Activated naive CD8-positive, alpha-beta T cell (primary cell): ENCODE measurements around the gene SLC12A1.
"Not testable (repeated sequence)": the region's sequence is repeated elsewhere in the genome, so short reads cannot be mapped to it uniquely, and the experiment has no call there.

Source experiments
- H3K27ac Mint-ChIP-seq: one replicate; pipeline ENCODE4 v1.8.0; 2021; ENCODE audit warnings: mixed read lengths
- H3K27me3 Mint-ChIP-seq: one replicate; pipeline ENCODE4 v1.8.0; 2021; ENCODE audit warnings: mixed read lengths
- H3K36me3 Mint-ChIP-seq: one replicate; pipeline ENCODE4 v1.8.0; 2021; ENCODE audit warnings: mixed read lengths
- H3K4me1 Mint-ChIP-seq: one replicate; pipeline ENCODE4 v1.8.0; 2021; ENCODE audit warnings: low read depth, mixed read lengths
- H3K4me3 Mint-ChIP-seq: one replicate; pipeline ENCODE4 v1.8.0; 2021; ENCODE audit warnings: mild to moderate bottlenecking, mixed read lengths
- H3K9me3 Mint-ChIP-seq: one replicate; pipeline ENCODE4 v1.8.0; 2021; ENCODE audit warnings: low read depth, mixed read lengths

SLC12A1 gene

GRCh38 chr15:48309740-48310139, 103.6 kb downstream of the SLC12A1 start:
- H3K9me3 Mint-ChIP-seq = no peaks in the 10 kb centered on the region
- peaks cover under 1% of the 10 kb centered on the region for H3K27me3 Mint-ChIP-seq
- no peaks in the 10 kb centered on the region for H3K36me3 Mint-ChIP-seq
- H3K4me3 Mint-ChIP-seq = no peak overlapping the region
- H3K27ac Mint-ChIP-seq = no peak overlapping the region
- H3K4me1 Mint-ChIP-seq = no peaks in the 10 kb centered on the region

- Mint-ChIP-seq H3K4me3 (no peak overlapping the region), H3K4me1 (no peaks in the 10 kb centered on the region), H3K36me3 (no peaks in the 10 kb centered on the region), H3K27me3 (peaks cover 2% of the 10 kb centered on the region), H3K9me3 (no peaks in the 10 kb centered on the region), H3K27ac (no peak overlapping the region)
Observed at GRCh38 chr15:48313216-48313615, 107.1 kb downstream of the SLC12A1 start.

GRCh38 chr15:48315041-48315440, 108.9 kb downstream of the SLC12A1 start:
- no peak overlapping the region for H3K4me3 Mint-ChIP-seq
- H3K36me3 Mint-ChIP-seq = no peaks in the 10 kb centered on the region
- no peak overlapping the region for H3K27ac Mint-ChIP-seq
- H3K27me3 Mint-ChIP-seq = peaks cover 2% of the 10 kb centered on the region
- no peaks in the 10 kb centered on the region for H3K9me3 Mint-ChIP-seq
- no peaks in the 10 kb centered on the region for H3K4me1 Mint-ChIP-seq

- Mint-ChIP-seq H3K4me1 (no peaks in the 10 kb centered on the region), H3K9me3 (no peaks in the 10 kb centered on the region), H3K27ac (no peak overlapping the region), H3K27me3 (peaks cover 2% of the 10 kb centered on the region), H3K36me3 (no peaks in the 10 kb centered on the region), H3K4me3 (no peak overlapping the region)
Observed at GRCh38 chr15:48317221-48317620, 111.1 kb downstream of the SLC12A1 start.

GRCh38 chr15:48318131-48318530, 112.0 kb downstream of the SLC12A1 start:
- H3K27me3 Mint-ChIP-seq = peaks cover 2% of the 10 kb centered on the region
- H3K4me1 Mint-ChIP-seq = no peaks in the 10 kb centered on the region
- no peak overlapping the region for H3K27ac Mint-ChIP-seq
- H3K4me3 Mint-ChIP-seq = no peak overlapping the region
- no peaks in the 10 kb centered on the region for H3K9me3 Mint-ChIP-seq
- H3K36me3 Mint-ChIP-seq = no peaks in the 10 kb centered on the region

GRCh38 chr15:48323294-48323693, 117.2 kb downstream of the SLC12A1 start:
- no peaks in the 10 kb centered on the region for H3K4me1 Mint-ChIP-seq
- H3K4me3 Mint-ChIP-seq = no peak overlapping the region
- no peaks in the 10 kb centered on the region for H3K9me3 Mint-ChIP-seq
- no peaks in the 10 kb centered on the region for H3K36me3 Mint-ChIP-seq
- no peak overlapping the region for H3K27ac Mint-ChIP-seq
- no peaks in the 10 kb centered on the region for H3K27me3 Mint-ChIP-seq

GRCh38 chr15:48324949-48325348, 118.8 kb downstream of the SLC12A1 start:
- Mint-ChIP-seq H3K36me3 (no peaks in the 10 kb centered on the region), H3K4me1 (peaks cover under 1% of the 10 kb centered on the region), H3K4me3 (no peak overlapping the region), H3K9me3 (no peaks in the 10 kb centered on the region), H3K27ac (no peak overlapping the region), H3K27me3 (no peaks in the 10 kb centered on the region)

GRCh38 chr15:48325400-48325799, 119.3 kb downstream of the SLC12A1 start:
- Mint-ChIP-seq H3K9me3 (no peaks in the 10 kb centered on the region), H3K4me1 (peaks cover 5% of the 10 kb centered on the region), H3K27ac (no peak overlapping the region), H3K4me3 (no peak overlapping the region), H3K36me3 (no peaks in the 10 kb centered on the region), H3K27me3 (no peaks in the 10 kb centered on the region)

- not testable (repeated sequence) for H3K4me1 Mint-ChIP-seq, H3K4me3 Mint-ChIP-seq
Observed at GRCh38 chr15:48326180-48326579, 120.1 kb downstream of the SLC12A1 start.

GRCh38 chr15:48330105-48330785, 124.1 kb downstream of the SLC12A1 start:
- Mint-ChIP-seq H3K27me3 (no peaks in the 10 kb centered on the region), H3K4me3 (peak overlapping the region; percentile 99), H3K27ac (peak overlapping the region; percentile 98), H3K9me3 (no peaks in the 10 kb centered on the region), H3K36me3 (no peaks in the 10 kb centered on the region), H3K4me1 (peaks cover 25% of the 10 kb centered on the region)

More at GRCh38 chr15:48326180-48326579, 120.1 kb downstream of the SLC12A1 start:
- not testable (repeated sequence) for H3K36me3 Mint-ChIP-seq, H3K9me3 Mint-ChIP-seq, H3K27me3 Mint-ChIP-seq, H3K27ac Mint-ChIP-seq

- peak within 1 kb of the TSS; percentile 99 for H3K4me3 Mint-ChIP-seq
Observed at GRCh38 chr15:48330855-48331795, 125.0 kb downstream of the SLC12A1 start, which contains the start of gene DUT. Gene DUT, plus strand, starts transcription at chr15:48331429. Its CDS starts 87 bp downstream, at chr15:48331516.

GRCh38 chr15:48331796-48332641, 125.9 kb downstream of the SLC12A1 start:
- Mint-ChIP-seq H3K4me3 (peak overlapping the region; percentile 99), H3K36me3 (peaks cover 3% of the 10 kb centered on the region), H3K27me3 (no peaks in the 10 kb centered on the region), H3K4me1 (peaks cover 28% of the 10 kb centered on the region), H3K9me3 (no peaks in the 10 kb centered on the region), H3K27ac (peak overlapping the region; percentile 98)

More at GRCh38 chr15:48330855-48331795, 125.0 kb downstream of the SLC12A1 start, which contains the start of gene DUT:
- peak within 1 kb of the TSS; percentile 98 for H3K27ac Mint-ChIP-seq
- H3K4me1 Mint-ChIP-seq = peaks cover 28% of the 10 kb centered on the region
- H3K9me3 Mint-ChIP-seq = no peaks in the 10 kb centered on the region
- H3K36me3 Mint-ChIP-seq = peaks cover 3% of the 10 kb centered on the region
- no peaks in the 10 kb centered on the region for H3K27me3 Mint-ChIP-seq

GRCh38 chr15:48332642-48333034, 126.5 kb downstream of the SLC12A1 start:
- Mint-ChIP-seq H3K27me3 (no peaks in the 10 kb centered on the region), H3K9me3 (no peaks in the 10 kb centered on the region), H3K4me1 (peaks cover 28% of the 10 kb centered on the region), H3K27ac (peak overlapping the region; percentile 92), H3K36me3 (peaks cover 3% of the 10 kb centered on the region), H3K4me3 (peak overlapping the region; percentile 99)

GRCh38 chr15:48333540-48333939, 127.4 kb downstream of the SLC12A1 start:
- Mint-ChIP-seq H3K4me3 (peak overlapping the region; percentile 99), H3K27ac (peak overlapping the region; percentile 41), H3K9me3 (no peaks in the 10 kb centered on the region), H3K27me3 (no peaks in the 10 kb centered on the region), H3K4me1 (peaks cover 28% of the 10 kb centered on the region), H3K36me3 (peaks cover 3% of the 10 kb centered on the region)
